ENCODE results near the gene GMPR2.

Gene GMPR2

DNA sequence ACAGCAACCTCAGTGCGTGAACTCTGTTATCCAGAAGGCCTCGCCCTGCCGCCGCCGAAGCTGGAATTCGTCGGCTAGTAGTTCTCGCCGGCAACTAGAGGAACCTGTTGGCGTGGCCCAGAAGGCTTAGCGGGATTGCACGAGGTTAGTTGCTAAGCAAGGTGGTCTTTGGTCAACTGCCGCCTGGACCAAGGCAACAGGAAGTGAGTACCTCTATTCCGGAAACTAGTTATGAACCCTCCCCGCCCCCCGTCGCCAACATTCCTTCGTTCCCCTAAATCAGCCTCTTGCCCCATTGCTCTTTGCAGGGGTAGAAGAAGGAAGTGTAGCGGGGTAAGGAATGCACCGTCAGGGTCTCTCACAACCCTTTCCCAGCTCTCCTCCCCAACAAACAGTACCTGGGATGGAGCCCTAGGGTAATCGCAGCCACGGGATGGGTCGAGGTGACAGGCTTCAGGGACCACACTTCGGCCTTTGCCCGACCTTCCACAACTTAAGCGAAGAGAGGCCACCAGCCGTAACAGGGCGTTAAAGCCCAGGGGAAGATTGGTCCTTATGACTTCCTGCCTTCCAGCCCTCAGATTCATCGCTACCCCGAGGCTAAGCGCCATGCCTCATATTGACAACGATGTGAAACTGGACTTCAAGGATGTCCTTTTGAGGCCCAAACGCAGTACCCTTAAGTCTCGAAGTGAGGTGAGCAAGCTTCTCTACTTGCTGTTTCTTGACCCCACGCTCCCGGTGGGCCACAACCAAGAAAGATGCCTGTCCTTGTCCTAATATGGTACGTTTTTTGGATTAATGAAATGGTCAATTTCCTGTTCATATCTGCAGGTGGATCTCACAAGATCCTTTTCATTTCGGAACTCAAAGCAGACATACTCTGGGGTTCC, at the start of gene GMPR2:
Gene GMPR2 (plus strand): TSS at position 285 of the 893 bp plus-strand sequence. CDS start 325 bp downstream, at position 610.
- H3K4me3 ChIP-seq (ENCODE audit: low read length), result peak within 1 kb of the TSS; percentile 96
- DNase-seq (ENCODE audit: low read depth), result no peak
- TF ChIP-seq CTCF (conservative IDR thresholded peaks at IDR 0.05; ENCODE audit: low read length), result no peak

- no peak for TF ChIP-seq CTCF (conservative IDR thresholded peaks at IDR 0.05; ENCODE audit: low read length)
- no peak for DNase-seq (ENCODE audit: low read depth)
- H3K4me3 ChIP-seq (ENCODE audit: low read length), result no peak overlapping the region
These were observed 49.7 kb upstream of the GMPR2 start for GRCh38 chr14:24183014-24183481.

GRCh38 chr14:24184104-24184970, 48.4 kb upstream of the GMPR2 start:
- H3K4me3 ChIP-seq (ENCODE audit: low read length), result no peak overlapping the region
- no peak for TF ChIP-seq CTCF (conservative IDR thresholded peaks at IDR 0.05; ENCODE audit: low read length)

GRCh38 chr14:24185026-24185425, 47.7 kb upstream of the GMPR2 start:
- no peak for TF ChIP-seq CTCF (conservative IDR thresholded peaks at IDR 0.05; ENCODE audit: low read length)
- H3K4me3 ChIP-seq (ENCODE audit: low read length), result no peak overlapping the region
- no peak for DNase-seq (ENCODE audit: low read depth)

More at GRCh38 chr14:24184104-24184970, 48.4 kb upstream of the GMPR2 start:
- no peak for DNase-seq (ENCODE audit: low read depth)

DNA sequence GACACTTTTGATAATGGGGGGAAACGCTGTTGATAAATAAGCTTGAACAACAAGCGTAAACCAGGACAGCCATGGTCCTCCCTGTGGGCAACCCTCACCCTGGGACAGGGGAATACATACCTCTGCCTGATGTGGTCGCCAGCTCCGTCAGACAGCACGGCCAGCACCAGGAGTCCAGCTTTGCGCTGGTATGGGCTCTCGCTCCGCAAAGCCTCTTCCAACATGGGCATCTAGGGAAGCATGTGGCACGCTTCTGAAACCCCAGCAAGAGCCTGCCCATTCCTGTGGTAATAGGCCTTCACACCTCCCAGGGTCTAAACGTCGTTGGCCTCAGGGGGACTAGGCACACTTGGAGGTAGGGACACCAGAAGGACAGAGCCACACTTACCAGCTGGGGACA, 47.0 kb upstream of the GMPR2 start:
- no peak for TF ChIP-seq CTCF (conservative IDR thresholded peaks at IDR 0.05; ENCODE audit: low read length)
- DNase-seq (ENCODE audit: low read depth), result no peak
- no peak overlapping the region for H3K4me3 ChIP-seq (ENCODE audit: low read length)

DNA sequence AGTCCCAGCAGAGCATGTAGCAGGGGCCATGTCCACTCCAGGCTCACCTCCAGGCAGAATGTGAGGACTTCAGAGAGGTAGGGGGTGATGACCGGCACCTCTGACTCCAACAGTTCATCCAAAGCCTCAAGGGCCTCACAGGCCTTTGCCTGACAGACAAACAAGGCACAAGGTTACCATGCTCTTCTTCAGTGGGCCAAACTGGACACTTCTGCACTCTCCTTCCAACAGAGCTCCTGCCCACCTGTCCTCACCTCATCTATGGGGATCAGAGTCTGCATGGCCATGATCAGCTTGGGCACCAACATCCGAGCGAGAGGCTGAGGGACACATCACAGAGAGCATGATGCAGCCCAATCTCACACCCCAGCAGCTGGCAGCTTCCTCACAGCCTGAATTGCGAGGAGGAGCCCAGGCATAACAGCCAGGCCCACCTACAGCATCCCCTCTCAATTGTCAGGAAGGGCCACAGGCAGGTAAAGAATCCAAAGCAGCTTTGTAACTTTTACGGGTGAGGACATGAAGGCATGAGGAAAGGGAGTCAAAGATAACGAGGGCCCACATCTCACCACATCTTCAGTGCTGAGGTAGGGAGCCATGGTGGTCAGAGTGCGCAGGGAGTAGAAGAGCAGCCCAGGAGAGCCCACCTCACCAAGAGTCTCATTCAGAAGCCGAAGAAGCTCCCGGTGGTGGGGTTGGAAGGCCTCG, 45.7 kb upstream of the GMPR2 start:
- DNase-seq (ENCODE audit: low read depth), result no peak
- H3K4me3 ChIP-seq (ENCODE audit: low read length), result no peak overlapping the region; the same call in 1 of the 2 replicates
- TF ChIP-seq CTCF (conservative IDR thresholded peaks at IDR 0.05; ENCODE audit: low read length), result no peak

All from AG10803 (cell line).